H1 (cell line): Measurements from ENCODE around the gene TIAL1. TPM values are rescaled to one million over a fixed set of nuclear protein-coding genes. Genes with fewer than 3 reads are reported as not detected.

Experiments
- CTCF ChIA-PET: fragments of 300-600 bp; sonication (Branson Sonifier 250); formaldehyde crosslinking; loops from one replicate; lab custom pipeline; 2021; ENCODE audit not compliant: partially characterized antibody; lab: Charles Lee
- POLR2A ChIA-PET: fragments of 300-600 bp; sonication (Branson Sonifier 250); formaldehyde crosslinking; loops from one replicate; lab custom pipeline; 2021; ENCODE audit warnings: inconsistent platforms; ENCODE audit not compliant: partially characterized antibody; lab: Charles Lee
- DNase-seq, 2 experiments: peaks; one replicate each; pipeline versions ENCODE4 v3.0.0 to v3.0.0-alpha.2; 2010 to 2022; ENCODE audit warnings: low spot score in 2 of 2, low read depth in 1 of 2, mixed read lengths in 1 of 2
- FAIRE-seq: peaks from 2 replicates; lab custom pipeline; 2011; peaks lifted over from hg19 to GRCh38; lab: Jason Lieb, UNC
- H2AFZ ChIP-seq: 2 replicates; pipeline ENCODE4 v1.8.1; 2012; ENCODE audit warnings: low read length, inconsistent platforms
- H2AK5ac ChIP-seq: 2 replicates; pipeline ENCODE4 v1.6.1; 2013; ENCODE audit warnings: low read depth, low read length
- H2BK120ac ChIP-seq: replicated peaks from 2 replicates; pipeline ENCODE3; 2013; ENCODE audit warnings: low read depth, low read length, inconsistent platforms
- H2BK12ac ChIP-seq: 2 replicates; pipeline ENCODE4 v1.6.1; 2013; ENCODE audit warnings: low read depth, low read length
- H2BK15ac ChIP-seq: 2 replicates; pipeline ENCODE4 v1.6.1; 2013; ENCODE audit warnings: low read length
- H2BK20ac ChIP-seq: 2 replicates; pipeline ENCODE4 v1.6.1; 2013; ENCODE audit warnings: low read length
- H2BK5ac ChIP-seq: 2 replicates; pipeline ENCODE4 v1.6.1; 2013; ENCODE audit warnings: low read depth, low read length
- H3K14ac ChIP-seq: 2 replicates; pipeline ENCODE4 v1.6.1; 2013; ENCODE audit warnings: inconsistent platforms; ENCODE audit not compliant: insufficient read length
- H3K18ac ChIP-seq: 2 replicates; pipeline ENCODE4 v1.6.1; 2013; ENCODE audit warnings: low read length; ENCODE audit errors: extremely low read depth
- H3K23ac ChIP-seq: 2 replicates; pipeline ENCODE4 v1.6.1; 2013; ENCODE audit warnings: inconsistent platforms; ENCODE audit not compliant: insufficient read length
- H3K23me2 ChIP-seq: 2 replicates; pipeline ENCODE4 v1.6.1; 2013; ENCODE audit warnings: low read depth, low read length
- H3K27ac ChIP-seq: 2 replicates; pipeline ENCODE4 v1.6.1; 2011; ENCODE audit warnings: low read depth, low read length, inconsistent platforms
- H3K27me3 ChIP-seq, 4 experiments: replicated peaks in 1 of 4; 1 replicate in 1 of 4; 2 replicates in 3 of 4; pipeline versions ENCODE4 v1.6.1 to v1.8.1; 2011 to 2013; ENCODE audit warnings: low read length in 3 of 4, mild to moderate bottlenecking in 3 of 4, inconsistent platforms in 2 of 4, mixed read lengths in 2 of 4, moderate library complexity in 1 of 4; ENCODE audit not compliant: control insufficient read depth in 3 of 4, insufficient read depth in 3 of 4; ENCODE audit errors: extremely low read depth in 1 of 4
- H3K36me3 ChIP-seq, 4 experiments: 2 replicates each; pipeline versions ENCODE4 v1.6.1 to v1.8.1; 2011 to 2013; ENCODE audit warnings: mild to moderate bottlenecking in 4 of 4, low read length in 3 of 4, moderate library complexity in 2 of 4, control low read depth in 1 of 4, inconsistent platforms in 1 of 4; ENCODE audit not compliant: insufficient read depth in 4 of 4, control insufficient read depth in 2 of 4
- H3K4ac ChIP-seq: replicated peaks from 2 replicates; pipeline ENCODE3; 2013; ENCODE audit warnings: low read length, low read depth, mixed read lengths, inconsistent platforms; ENCODE audit not compliant: insufficient read length
- H3K4me1 ChIP-seq, 4 experiments: replicated peaks in 1 of 4; 1 replicate in 1 of 4; 2 replicates in 3 of 4; pipeline versions ENCODE4 v1.6.1 to v1.8.1; 2011 to 2013; ENCODE audit warnings: low read length in 3 of 4, inconsistent platforms in 2 of 4, mixed read lengths in 1 of 4; ENCODE audit not compliant: insufficient read depth in 4 of 4, control insufficient read depth in 3 of 4
- H3K4me2 ChIP-seq, 2 experiments: 2 replicates each; pipeline versions ENCODE4 v1.6.1 to v1.8.1; 2011 to 2013; ENCODE audit warnings: low read depth in 2 of 2, low read length in 2 of 2, control low read depth in 1 of 2, inconsistent platforms in 1 of 2, mild to moderate bottlenecking in 1 of 2; ENCODE audit not compliant: insufficient read depth in 1 of 2
- H3K4me3 ChIP-seq, 4 experiments: fragments of 200-600, 300-600 bp in 1 of 4; sonication (generic), shearing (Covaris generic), sonication (Bioruptor Twin) in 1 of 4; 2 replicates each; pipeline versions ENCODE4 v1.5.1 to v1.8.1; 2011 to 2016; ENCODE audit warnings: low read length in 4 of 4, low read depth in 3 of 4, control low read depth in 2 of 4, inconsistent platforms in 2 of 4, mild to moderate bottlenecking in 2 of 4, mixed read lengths in 1 of 4, moderate library complexity in 1 of 4; ENCODE audit not compliant: insufficient read depth in 2 of 4; ENCODE audit errors: extremely low read depth in 1 of 4
- H3K56ac ChIP-seq: replicated peaks from 2 replicates; pipeline ENCODE3; 2013; ENCODE audit warnings: low read depth, mild to moderate bottlenecking, mixed read lengths, low read length, inconsistent platforms; ENCODE audit not compliant: insufficient read length
- H3K79me1 ChIP-seq: 2 replicates; pipeline ENCODE4 v1.6.1; 2013; ENCODE audit warnings: low read depth, low read length, control low read depth
- H3K79me2 ChIP-seq, 2 experiments: 2 replicates each; pipeline versions ENCODE4 v1.6.1 to v1.8.1; 2012 to 2013; ENCODE audit warnings: low read length in 2 of 2, mild to moderate bottlenecking in 2 of 2, inconsistent platforms in 1 of 2; ENCODE audit not compliant: insufficient read depth in 2 of 2, control insufficient read depth in 1 of 2
- H3K9ac ChIP-seq, 4 experiments: replicated peaks in 1 of 4; 1 replicate in 1 of 4; 2 replicates in 3 of 4; pipeline versions ENCODE4 v1.6.1 to v1.8.1; 2011 to 2013; ENCODE audit warnings: low read depth in 3 of 4, low read length in 3 of 4, control low read depth in 2 of 4, mild to moderate bottlenecking in 2 of 4, moderate library complexity in 2 of 4, inconsistent platforms in 1 of 4; ENCODE audit errors: extremely low read depth in 1 of 4
- H3K9me3 ChIP-seq, 2 experiments: 2 replicates each; pipeline versions ENCODE4 v1.6.1 to v1.8.1; 2012 to 2013; ENCODE audit warnings: mild to moderate bottlenecking in 2 of 2, moderate library complexity in 2 of 2, control low read depth in 1 of 2, inconsistent platforms in 1 of 2, low read depth in 1 of 2, low read length in 1 of 2, mixed read lengths in 1 of 2; ENCODE audit not compliant: insufficient read depth in 2 of 2
- H4K20me1 ChIP-seq, 2 experiments: replicated peaks in 1 of 2; 2 replicates each; pipeline versions ENCODE3 to v1.8.1; 2011 to 2013; ENCODE audit warnings: inconsistent platforms in 2 of 2, low read length in 2 of 2, mild to moderate bottlenecking in 1 of 2; ENCODE audit not compliant: insufficient read depth in 2 of 2, control insufficient read depth in 1 of 2
- H4K5ac ChIP-seq: 2 replicates; pipeline ENCODE4 v1.6.1; 2013; ENCODE audit warnings: low read length, low read depth, mixed read lengths, inconsistent platforms; ENCODE audit not compliant: insufficient read length
- H4K8ac ChIP-seq: 2 replicates; pipeline ENCODE4 v1.8.0; 2013; ENCODE audit warnings: mild to moderate bottlenecking, moderate library complexity, low read length, inconsistent platforms; ENCODE audit not compliant: insufficient read depth; ENCODE audit errors: extremely low read depth
- H4K91ac ChIP-seq: replicated peaks from 2 replicates; pipeline ENCODE3; 2013; ENCODE audit warnings: low read length, mixed read lengths, inconsistent platforms; ENCODE audit not compliant: insufficient read length
- ASH2L ChIP-seq: fragments of 200-600, 300-600 bp; sonication (generic); IDR thresholded peaks from one replicate; pipeline ENCODE4 v1.7.1; 2017; ENCODE audit warnings: low read length
- BRCA1 ChIP-seq: IDR thresholded peaks from 2 replicates; pipeline ENCODE4 v1.6.1; 2012; ENCODE audit warnings: low read depth, low read length, improper control_type of control experiment
- CHD1 ChIP-seq: IDR thresholded peaks from 2 replicates; pipeline ENCODE4 v1.6.1; 2012; ENCODE audit warnings: low read depth, low read length, improper control_type of control experiment
- EZH2 ChIP-seq: fragments of 200-600 bp; sonication (generic); IDR thresholded peaks from 2 replicates; pipeline ENCODE4 v1.7.1; 2012; ENCODE audit warnings: low read depth, mild to moderate bottlenecking, moderate library complexity, low read length, inconsistent platforms; ENCODE audit not compliant: severe bottlenecking
- POLR2A ChIP-seq, 2 experiments: IDR thresholded peaks; 1 replicate in 1 of 2; 2 replicates in 1 of 2; pipeline ENCODE4 v1.6.1; 2011; ENCODE audit warnings: low read depth in 2 of 2, low read length in 2 of 2, mild to moderate bottlenecking in 2 of 2; ENCODE audit errors: control extremely low read depth in 1 of 2
- RXRA ChIP-seq: IDR thresholded peaks from 2 replicates; pipeline ENCODE4 v1.6.1; 2011; ENCODE audit warnings: low read depth, mild to moderate bottlenecking, low read length, moderate library complexity; ENCODE audit not compliant: insufficient read depth
- SIRT6 ChIP-seq: IDR thresholded peaks from one replicate; pipeline ENCODE4 v1.7.1; 2012; ENCODE audit warnings: low read length, inconsistent platforms
- SP1 ChIP-seq: IDR thresholded peaks from 2 replicates; pipeline ENCODE4 v1.6.1; 2011; ENCODE audit warnings: low read depth, low read length
- TAF1 ChIP-seq: IDR thresholded peaks from 2 replicates; pipeline ENCODE4 v1.6.1; 2011; ENCODE audit warnings: mild to moderate bottlenecking, low read depth, low read length
- YY1 ChIP-seq: IDR thresholded peaks from 2 replicates; pipeline ENCODE4 v1.6.1; 2011; ENCODE audit warnings: low read depth, mild to moderate bottlenecking, low read length
- ZNF274 ChIP-seq: IDR thresholded peaks from 2 replicates; pipeline ENCODE4 v1.7.0; 2012; ENCODE audit warnings: low read length, borderline replicate concordance; ENCODE audit errors: extremely low read depth
- WGBS, 2 experiments: shearing (Covaris generic) in 1 of 2; methylation state at CpG; one replicate each; pipeline versions ENCODE4 v1.1.6 to v1.1.7; 2013 to 2015; ENCODE audit warnings: low lambda C conversion rate in 2 of 2, mixed read lengths in 2 of 2, inconsistent platforms in 1 of 2, low coverage in 1 of 2, missing lambda C conversion rate in 1 of 2; ENCODE audit not compliant: insufficient replicate concordance in 2 of 2, insufficient coverage in 1 of 2, insufficient read length in 1 of 2; ENCODE audit errors: extremely low coverage in 1 of 2, missing lambda C conversion rate in 1 of 2; 5-methylcytosine and 5-hydroxymethylcytosine counted together
- polyA plus RNA-seq, 7 experiments: library from polyadenylated mRNA; depleted of rRNA in 3 of 7; stranded (reverse) in 5 of 7; unstranded in 2 of 7; fragments of >200 nt in 5 of 7; fragments of 200-250 nt in 2 of 7; gene quantifications; 1 replicate in 5 of 7; 2 replicates in 1 of 7; 4 replicates in 1 of 7; pipeline versions ENCODE4 v1.2.1 to v1.2.3, GENCODE V29; 2011 to 2013; ENCODE audit warnings: missing spikeins in 2 of 7, mixed read lengths in 2 of 7
- total RNA-seq: library from RNA; stranded (reverse); fragmentation: NEBNext Ultra II Directional; extraction: Animal tissue kit (Norgen Biotek cat#: 25700); gene quantifications from 2 replicates; pipeline ENCODE4 v1.2.1, GENCODE V29; 2021
- TF ChIP-seq, protein P1 (sequence below): IDR thresholded peaks from 2 replicates; pipeline ENCODE4 v1.6.1; 2012; ENCODE audit warnings: inconsistent platforms

The TIAL1 gene
- total and polyA plus RNA-seq, 2 of the 8 experiments (the other 6 are each of a cell fraction or from before 2014, with no cell fraction given), result 50.4 to 166 TPM

DNA sequence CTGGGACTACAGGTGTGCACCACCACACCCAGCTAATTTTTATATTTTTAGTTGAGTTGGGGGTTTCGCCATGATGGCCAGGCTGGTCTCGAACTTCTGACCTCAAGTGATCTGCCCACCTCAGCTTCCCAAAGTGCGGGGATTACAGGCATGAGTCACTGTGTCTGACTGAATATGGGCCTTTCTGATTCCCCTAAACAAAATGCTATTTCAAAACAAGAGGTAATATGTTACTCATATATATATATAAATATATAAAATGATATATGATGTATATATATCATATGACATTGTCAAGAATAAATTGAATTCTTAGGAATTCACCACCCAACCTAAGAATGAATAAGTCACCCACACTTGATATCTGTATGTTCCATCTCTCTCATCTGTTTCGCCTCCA lies 12.8 kb upstream of the TIAL1 start:
- POLR2A ChIA-PET, result no interaction called here
- Histone ChIP-seq H2AFZ (no peak overlapping the region), H4K91ac (no peak overlapping the region), H3K4me2 (no peak overlapping the region), H3K14ac (no peak overlapping the region), H4K20me1 (no peaks in the 10 kb centered on the region), H3K9ac (no peak overlapping the region), H4K8ac (no peak overlapping the region), H3K23me2 (no peaks in the 10 kb centered on the region), H2BK120ac (no peak overlapping the region), H3K4ac (no peak overlapping the region), H3K4me3 (no peak overlapping the region), H3K36me3 (no peaks in the 10 kb centered on the region), H2BK15ac (no peak overlapping the region), H4K5ac (no peak overlapping the region), H3K79me1 (no peaks in the 10 kb centered on the region), H3K79me2 (no peaks in the 10 kb centered on the region), H3K4me1 (no peaks in the 10 kb centered on the region), H3K18ac (no peak overlapping the region), H3K27me3 (no peaks in the 10 kb centered on the region), H3K27ac (no peak overlapping the region), H2BK5ac (no peak overlapping the region), H2BK12ac (no peak overlapping the region), H3K9me3 (no peaks in the 10 kb centered on the region), H3K56ac (no peak overlapping the region), H3K23ac (no peak overlapping the region), H2AK5ac (no peak overlapping the region), H2BK20ac (no peak overlapping the region)
- DNase-seq (no peak), FAIRE-seq (no peak)
- CTCF ChIA-PET, result interaction anchor here (0.6 to 3.4 kb wide), 13 partner anchors 9 to 227 kb away, joined by 3 to 29 read pairs (median 4); no protein-coding TSS in a partner anchor
- no peak for TF ChIP-seq SP1
- TF ChIP-seq ASH2L, result no peak
- no peak for TF ChIP-seq YY1
- no peak for TF ChIP-seq BRCA1
- TF ChIP-seq POLR2A (IDR thresholded peaks at IDR 0.05; ENCODE audit: control extremely low read depth in 1 of 2, low read depth in 2 of 2, low read length in 2 of 2), result no peak
- no peak for TF ChIP-seq SIRT6
- TF ChIP-seq, protein P1, sequence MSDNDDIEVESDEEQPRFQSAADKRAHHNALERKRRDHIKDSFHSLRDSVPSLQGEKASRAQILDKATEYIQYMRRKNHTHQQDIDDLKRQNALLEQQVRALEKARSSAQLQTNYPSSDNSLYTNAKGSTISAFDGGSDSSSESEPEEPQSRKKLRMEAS, result no peak
- TF ChIP-seq CHD1, result no peak
- TF ChIP-seq RXRA, result no peak
- TF ChIP-seq EZH2, result no peak
- no peak for TF ChIP-seq ZNF274
- TF ChIP-seq TAF1, result no peak
- WGBS, 2 experiments, result 95% methylated on average over 4 of the region's 4 CpGs; no CpG with 5 or more reads in 1 of the 2 experiments
